ENCODE data around the gene PRKN. TPM values are rescaled to one million over a fixed set of nuclear protein-coding genes. Genes with fewer than 3 reads are reported as not detected.
A peak's percentile ranks its signal among the peaks of the same experiment; 100 is the strongest.

The PRKN gene
- total RNA-seq, 1 donor from 2014 or later = 1.3 TPM

- TF ChIP-seq, protein P1, sequence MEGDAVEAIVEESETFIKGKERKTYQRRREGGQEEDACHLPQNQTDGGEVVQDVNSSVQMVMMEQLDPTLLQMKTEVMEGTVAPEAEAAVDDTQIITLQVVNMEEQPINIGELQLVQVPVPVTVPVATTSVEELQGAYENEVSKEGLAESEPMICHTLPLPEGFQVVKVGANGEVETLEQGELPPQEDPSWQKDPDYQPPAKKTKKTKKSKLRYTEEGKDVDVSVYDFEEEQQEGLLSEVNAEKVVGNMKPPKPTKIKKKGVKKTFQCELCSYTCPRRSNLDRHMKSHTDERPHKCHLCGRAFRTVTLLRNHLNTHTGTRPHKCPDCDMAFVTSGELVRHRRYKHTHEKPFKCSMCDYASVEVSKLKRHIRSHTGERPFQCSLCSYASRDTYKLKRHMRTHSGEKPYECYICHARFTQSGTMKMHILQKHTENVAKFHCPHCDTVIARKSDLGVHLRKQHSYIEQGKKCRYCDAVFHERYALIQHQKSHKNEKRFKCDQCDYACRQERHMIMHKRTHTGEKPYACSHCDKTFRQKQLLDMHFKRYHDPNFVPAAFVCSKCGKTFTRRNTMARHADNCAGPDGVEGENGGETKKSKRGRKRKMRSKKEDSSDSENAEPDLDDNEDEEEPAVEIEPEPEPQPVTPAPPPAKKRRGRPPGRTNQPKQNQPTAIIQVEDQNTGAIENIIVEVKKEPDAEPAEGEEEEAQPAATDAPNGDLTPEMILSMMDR (IDR thresholded peaks at IDR 0.05; ENCODE audit: insufficient read depth, low read depth, low read length) = no peak
- TF ChIP-seq EZH2 (IDR thresholded peaks at IDR 0.05; ENCODE audit: insufficient read depth, low read length) = no peak
- Histone ChIP-seq H3K4me1 (ENCODE audit: insufficient read depth, low read length) (no peaks in the 10 kb centered on the region), H3K27me3 (ENCODE audit: insufficient read depth, low read length) (no peaks in the 10 kb centered on the region), H3K4me2 (ENCODE audit: low read length) (no peak overlapping the region), H4K20me1 (ENCODE audit: insufficient read depth, low read length) (no peaks in the 10 kb centered on the region), H2AFZ (ENCODE audit: low read depth, low read length) (no peak overlapping the region), H3K4me3 (ENCODE audit: insufficient read depth, low read depth, low read length) (no peak overlapping the region), H3K27ac (ENCODE audit: low read depth, low read length) (no peak overlapping the region), H3K36me3 (ENCODE audit: insufficient read depth, low read length) (no peaks in the 10 kb centered on the region), H3K9me3 (ENCODE audit: insufficient read depth, low read depth, low read length) (no peaks in the 10 kb centered on the region), H3K9ac (ENCODE audit: low read length) (no peak overlapping the region), H3K79me2 (ENCODE audit: insufficient read depth, low read length) (no peaks in the 10 kb centered on the region)
- peaks cover 6% of the 10 kb centered on the region for H3K9me3 Mint-ChIP-seq (ENCODE audit: unreplicated experiment)
- H3K27me3 Mint-ChIP-seq (ENCODE audit: low read depth, unreplicated experiment) = no peaks in the 10 kb centered on the region
- FAIRE-seq = no peak
- no peaks in the 10 kb centered on the region for H3K36me3 Mint-ChIP-seq (ENCODE audit: low read depth, unreplicated experiment)
- H3K4me1 Mint-ChIP-seq (ENCODE audit: low read depth, unreplicated experiment) = no peaks in the 10 kb centered on the region
- H3K27ac Mint-ChIP-seq (ENCODE audit: unreplicated experiment) = no peak overlapping the region
- DNase-seq (ENCODE audit: low read depth) = no peak
- no peak overlapping the region for H3K4me3 Mint-ChIP-seq (ENCODE audit: unreplicated experiment)
Measured at GRCh38 chr6:162443101-162443500, 284.5 kb downstream of the PRKN start.

DNA sequence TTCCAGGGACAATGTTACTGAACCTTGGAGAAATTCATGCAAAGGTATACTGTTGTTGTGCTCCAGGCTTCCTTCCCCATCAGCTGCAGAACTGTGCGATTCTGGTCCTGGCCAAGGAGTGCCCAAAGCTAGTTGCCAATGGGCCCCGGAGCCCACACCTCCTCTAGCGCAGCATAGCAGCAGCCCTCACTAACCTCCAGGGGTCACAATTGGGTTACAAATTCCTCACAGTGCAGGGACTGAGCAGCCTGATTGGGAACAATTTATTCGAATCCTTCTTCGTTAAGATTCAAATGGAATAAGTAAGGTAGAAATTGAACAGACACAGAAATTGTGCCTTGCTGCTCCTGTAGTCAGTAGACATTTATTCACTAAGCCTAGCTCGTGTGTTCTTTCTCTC lies 284.9 kb downstream of the PRKN start:
- no peak for FAIRE-seq
- H3K4me3 ChIP-seq (ENCODE audit: insufficient read depth, low read depth, low read length) = no peak overlapping the region
- no peaks in the 10 kb centered on the region for H3K9me3 ChIP-seq (ENCODE audit: insufficient read depth, low read depth, low read length)
- Mint-ChIP-seq H3K36me3 (ENCODE audit: low read depth, unreplicated experiment) (no peaks in the 10 kb centered on the region), H3K27me3 (ENCODE audit: low read depth, unreplicated experiment) (no peaks in the 10 kb centered on the region), H3K4me1 (ENCODE audit: low read depth, unreplicated experiment) (no peaks in the 10 kb centered on the region), H3K9me3 (ENCODE audit: unreplicated experiment) (peaks cover 7% of the 10 kb centered on the region), H3K4me3 (ENCODE audit: unreplicated experiment) (no peak overlapping the region), H3K27ac (ENCODE audit: unreplicated experiment) (no peak overlapping the region)
- H3K36me3 ChIP-seq (ENCODE audit: insufficient read depth, low read length) = no peaks in the 10 kb centered on the region
- no peaks in the 10 kb centered on the region for H3K4me1 ChIP-seq (ENCODE audit: insufficient read depth, low read length)
- H3K9ac ChIP-seq (ENCODE audit: low read length) = no peak overlapping the region
- H3K4me2 ChIP-seq (ENCODE audit: low read length) = no peak overlapping the region
- DNase-seq (ENCODE audit: low read depth) = no peak
- TF ChIP-seq EZH2 (IDR thresholded peaks at IDR 0.05; ENCODE audit: insufficient read depth, low read length) = no peak
- TF ChIP-seq, protein P1 (IDR thresholded peaks at IDR 0.05; ENCODE audit: insufficient read depth, low read depth, low read length) = peak; percentile 21
- H2AFZ ChIP-seq (ENCODE audit: low read depth, low read length) = no peak overlapping the region
- H4K20me1 ChIP-seq (ENCODE audit: insufficient read depth, low read length) = no peaks in the 10 kb centered on the region
- H3K79me2 ChIP-seq (ENCODE audit: insufficient read depth, low read length) = no peaks in the 10 kb centered on the region
- no peaks in the 10 kb centered on the region for H3K27me3 ChIP-seq (ENCODE audit: insufficient read depth, low read length)
- no peak overlapping the region for H3K27ac ChIP-seq (ENCODE audit: low read depth, low read length)

GRCh38 chr6:162441991-162442390 lies 285.6 kb downstream of the PRKN start:
- Histone ChIP-seq H3K36me3 (ENCODE audit: insufficient read depth, low read length) (no peaks in the 10 kb centered on the region), H3K9me3 (ENCODE audit: insufficient read depth, low read depth, low read length) (no peaks in the 10 kb centered on the region), H3K9ac (ENCODE audit: low read length) (no peak overlapping the region), H4K20me1 (ENCODE audit: insufficient read depth, low read length) (no peaks in the 10 kb centered on the region), H3K4me1 (ENCODE audit: insufficient read depth, low read length) (no peaks in the 10 kb centered on the region), H3K27ac (ENCODE audit: low read depth, low read length) (no peak overlapping the region), H3K79me2 (ENCODE audit: insufficient read depth, low read length) (no peaks in the 10 kb centered on the region), H3K4me3 (ENCODE audit: insufficient read depth, low read depth, low read length) (no peak overlapping the region), H3K27me3 (ENCODE audit: insufficient read depth, low read length) (no peaks in the 10 kb centered on the region), H2AFZ (ENCODE audit: low read depth, low read length) (no peak overlapping the region), H3K4me2 (ENCODE audit: low read length) (no peak overlapping the region)
- TF ChIP-seq, protein P1 (IDR thresholded peaks at IDR 0.05; ENCODE audit: insufficient read depth, low read depth, low read length) = no peak
- TF ChIP-seq EZH2 (IDR thresholded peaks at IDR 0.05; ENCODE audit: insufficient read depth, low read length) = no peak
- Mint-ChIP-seq H3K4me1 (ENCODE audit: low read depth, unreplicated experiment) (no peaks in the 10 kb centered on the region), H3K27ac (ENCODE audit: unreplicated experiment) (no peak overlapping the region), H3K4me3 (ENCODE audit: unreplicated experiment) (no peak overlapping the region), H3K36me3 (ENCODE audit: low read depth, unreplicated experiment) (no peaks in the 10 kb centered on the region), H3K9me3 (ENCODE audit: unreplicated experiment) (peaks cover 7% of the 10 kb centered on the region), H3K27me3 (ENCODE audit: low read depth, unreplicated experiment) (no peaks in the 10 kb centered on the region)
- no peak for DNase-seq (ENCODE audit: low read depth)
- no peak for FAIRE-seq
